GM23248 (cell line): Measurements from ENCODE around the gene RAD51B. TPM values are rescaled to one million over a fixed set of nuclear protein-coding genes. Genes with fewer than 3 reads are reported as not detected.

Experiments
- DNase-seq: peaks from one replicate; pipeline ENCODE4 v3.0.0-alpha.2; 2015
- H2AFZ ChIP-seq: fragments of 200-600 bp; sonication (generic); 2 replicates; pipeline ENCODE4 v1.6.1; 2016; ENCODE audit warnings: antibody characterized with exemption
- H3F3A ChIP-seq: fragments of 200-600 bp; sonication (generic); 2 replicates; pipeline ENCODE4 v1.6.1; 2016; ENCODE audit warnings: mild to moderate bottlenecking, antibody characterized with exemption, mixed run types; ENCODE audit not compliant: insufficient read depth
- H3K27ac ChIP-seq: fragments of 200-600 bp; sonication (generic); 2 replicates; pipeline ENCODE4 v1.5.1; 2016; ENCODE audit warnings: mild to moderate bottlenecking
- H3K27me3 ChIP-seq: fragments of 200-600 bp; sonication (generic); replicated peaks from 2 replicates; pipeline ENCODE4 v1.6.1; 2016; ENCODE audit warnings: mild to moderate bottlenecking; ENCODE audit not compliant: insufficient read depth
- H3K36me3 ChIP-seq: fragments of 200-600 bp; sonication (generic); 2 replicates; pipeline ENCODE4 v1.6.1; 2016; ENCODE audit warnings: low read depth, mild to moderate bottlenecking
- H3K4me1 ChIP-seq: fragments of 200-600 bp; sonication (generic); 2 replicates; pipeline ENCODE4 v1.6.1; 2016; ENCODE audit warnings: mild to moderate bottlenecking; ENCODE audit not compliant: insufficient read depth
- H3K4me2 ChIP-seq: fragments of 200-600 bp; sonication (generic); one replicate; pipeline ENCODE4 v1.6.1; 2016; ENCODE audit warnings: mild to moderate bottlenecking; ENCODE audit not compliant: unreplicated experiment
- H3K4me3 ChIP-seq: fragments of 200-600 bp; sonication (generic); 2 replicates; pipeline ENCODE4 v1.5.1; 2016; ENCODE audit warnings: mild to moderate bottlenecking
- H3K79me2 ChIP-seq: fragments of 200-600 bp; sonication (generic); 2 replicates; pipeline ENCODE4 v1.6.1; 2016; ENCODE audit warnings: mild to moderate bottlenecking; ENCODE audit not compliant: insufficient read depth
- H3K9ac ChIP-seq: fragments of 200-600 bp; sonication (generic); 2 replicates; pipeline ENCODE4 v1.6.1; 2016; ENCODE audit warnings: mild to moderate bottlenecking
- H3K9me2 ChIP-seq: fragments of 200-600 bp; sonication (generic); 2 replicates; pipeline ENCODE4 v1.6.1; 2016; ENCODE audit warnings: mixed run types, mild to moderate bottlenecking, moderate library complexity; ENCODE audit not compliant: insufficient read depth
- H3K9me3 ChIP-seq: fragments of 200-600 bp; sonication (generic); one replicate; pipeline ENCODE4 v1.6.1; 2017; ENCODE audit warnings: low read depth
- H4K20me1 ChIP-seq: fragments of 200-600 bp; sonication (generic); 2 replicates; pipeline ENCODE4 v1.6.0; 2016; ENCODE audit not compliant: insufficient read depth
- EZH2 ChIP-seq: fragments of 200-600 bp; sonication (generic); IDR thresholded peaks from 2 replicates; pipeline ENCODE4 v1.6.1; 2018; ENCODE audit warnings: antibody characterized with exemption, mild to moderate bottlenecking; ENCODE audit not compliant: insufficient read depth, poor library complexity, severe bottlenecking
- EZH2phosphoT487 ChIP-seq: fragments of 200-600 bp; sonication (generic); IDR thresholded peaks from 2 replicates; pipeline ENCODE4 v1.6.1; 2018; ENCODE audit warnings: antibody characterized with exemption, moderate library complexity, mild to moderate bottlenecking, low read depth; ENCODE audit not compliant: insufficient read depth
- WGBS, 2 experiments: methylation state at CpG; one replicate each; pipeline ENCODE4 v1.1.6; 2015 to 2017; ENCODE audit warnings: low lambda C conversion rate in 2 of 2, low coverage in 1 of 2; ENCODE audit errors: missing lambda C conversion rate in 2 of 2; 5-methylcytosine and 5-hydroxymethylcytosine counted together
- in situ Hi-C: fragments of 300-500 bp; cut with MboI; formaldehyde crosslinking; loops from 2 replicates; pipeline ENCODE4 v1.15.0; 2020
- polyA plus RNA-seq: library from polyadenylated mRNA; unstranded; fragments of >200 nt; fragmentation: Nextera tagmentation; extraction: Ambion mirVana; gene quantifications from 2 replicates; pipeline ENCODE4 v1.2.1, GENCODE V29; 2016
- total RNA-seq: library from RNA; depleted of rRNA; stranded (reverse); fragments of >200 nt; shearing (Covaris generic); gene quantifications from 2 replicates; pipeline ENCODE4 v1.2.3, GENCODE V29; 2014

The RAD51B gene
- total and polyA plus RNA-seq, 2 experiments from 2014 or later = 4.0 to 8.8 TPM

DNA sequence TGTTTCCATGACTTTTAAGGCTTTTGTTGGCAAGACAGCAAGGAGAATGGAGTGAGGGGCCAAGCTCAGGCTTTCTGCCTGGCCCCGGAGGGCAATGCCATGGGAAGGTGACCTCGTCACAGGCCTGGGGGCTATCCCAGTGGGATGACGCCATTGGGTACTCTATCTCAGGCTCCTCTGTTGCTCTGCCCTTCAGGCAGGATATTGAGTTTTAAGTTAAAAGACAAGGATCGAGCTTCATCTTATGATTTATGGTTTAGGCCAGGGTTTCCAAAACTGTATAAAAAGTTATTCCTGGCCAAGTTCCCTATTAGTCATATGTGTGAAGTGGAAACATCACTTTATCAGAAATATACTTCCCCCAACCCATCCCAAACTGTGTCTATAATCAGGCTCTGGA is 845.6 kb downstream of the RAD51B start:
- peak; percentile 57 for DNase-seq
- Histone ChIP-seq H3K4me3 (no peak overlapping the region), H3K36me3 (no peaks in the 10 kb centered on the region), H4K20me1 (no peaks in the 10 kb centered on the region), H3K27me3 (no peaks in the 10 kb centered on the region), H3F3A (peaks cover 56% of the 10 kb centered on the region), H3K27ac (peak overlapping the region; percentile 45; the same call in 1 of the 2 replicates), H3K9me2 (no peaks in the 10 kb centered on the region), H3K9me3 (no peaks in the 10 kb centered on the region), H3K4me1 (peaks cover 71% of the 10 kb centered on the region), H3K79me2 (no peaks in the 10 kb centered on the region), H3K4me2 (peak overlapping the region; percentile 15), H2AFZ (no peak overlapping the region), H3K9ac (no peak overlapping the region)
- TF ChIP-seq EZH2 (no peak), EZH2phosphoT487 (no peak)
- WGBS, 2 experiments = 38 to 44% methylated on average over 4 of the region's 4 CpGs
- in situ Hi-C loops = no loop called here

DNA sequence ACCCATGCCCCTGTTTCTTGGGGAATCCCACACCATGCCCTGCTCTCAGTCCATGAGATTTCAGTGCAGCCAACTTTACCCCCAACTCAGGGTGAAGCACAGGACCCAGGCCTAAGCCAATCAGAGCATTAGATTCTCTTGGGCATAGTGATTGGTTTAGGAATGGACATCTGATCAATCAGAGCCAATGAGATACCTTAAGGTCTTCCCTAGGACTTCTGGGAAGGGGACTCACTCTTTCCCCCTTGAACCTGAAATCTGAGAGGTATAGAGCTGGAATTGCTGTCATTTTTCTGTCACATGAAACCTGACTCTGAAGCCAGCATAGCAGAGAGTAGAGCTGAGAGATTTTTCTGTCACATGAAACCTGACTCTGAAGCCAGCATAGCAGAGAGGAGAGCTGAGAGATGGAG is 846.2 kb downstream of the RAD51B start:
- no peak for DNase-seq
- Histone ChIP-seq H4K20me1 (no peaks in the 10 kb centered on the region), H3K9ac (no peak overlapping the region), H3K4me2 (no peak overlapping the region), H3K36me3 (no peaks in the 10 kb centered on the region), H2AFZ (peak overlapping the region; percentile 42; the same call in 1 of the 2 replicates), H3K9me3 (no peaks in the 10 kb centered on the region), H3K4me3 (no peak overlapping the region), H3K27me3 (no peaks in the 10 kb centered on the region), H3K79me2 (no peaks in the 10 kb centered on the region), H3K4me1 (peaks cover 71% of the 10 kb centered on the region), H3F3A (peaks cover 56% of the 10 kb centered on the region), H3K9me2 (no peaks in the 10 kb centered on the region), H3K27ac (peak overlapping the region; percentile 35)
- in situ Hi-C loops = no loop called here
- no peak for TF ChIP-seq EZH2phosphoT487
- no peak for TF ChIP-seq EZH2

DNA sequence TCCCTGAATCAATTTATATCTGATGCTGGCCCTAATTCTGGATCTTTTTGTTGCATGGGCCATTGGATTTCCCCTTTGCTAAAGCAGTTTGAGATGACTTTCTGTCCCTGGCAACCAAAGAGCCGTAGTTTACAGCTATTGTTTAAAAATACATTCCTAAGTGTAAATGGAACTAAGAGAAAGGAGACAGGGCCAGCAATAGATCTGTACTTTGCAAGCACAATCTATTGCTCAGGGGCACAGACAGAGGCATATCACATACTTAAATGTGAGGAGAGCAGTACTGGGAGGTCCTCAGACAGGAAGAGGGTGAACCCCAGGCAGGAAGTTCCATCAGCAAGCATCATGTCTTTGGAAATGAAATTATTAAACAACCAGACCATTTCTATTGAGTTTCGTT is 846.7 kb downstream of the RAD51B start:
- H3K36me3 ChIP-seq = no peaks in the 10 kb centered on the region
- H3K9me3 ChIP-seq = no peaks in the 10 kb centered on the region
- no peaks in the 10 kb centered on the region for H3K79me2 ChIP-seq
- TF ChIP-seq EZH2phosphoT487 = no peak
- no peak for TF ChIP-seq EZH2
- peaks cover 56% of the 10 kb centered on the region for H3F3A ChIP-seq
- H3K4me2 ChIP-seq = peak overlapping the region; percentile 41
- peak overlapping the region; percentile 42 for H2AFZ ChIP-seq
- H4K20me1 ChIP-seq = no peaks in the 10 kb centered on the region
- H3K27me3 ChIP-seq = no peaks in the 10 kb centered on the region
- H3K4me1 ChIP-seq = peaks cover 71% of the 10 kb centered on the region
- DNase-seq = peak; percentile 26
- 39 to 56% methylated on average over 2 of the region's 2 CpGs for WGBS, 2 experiments
- in situ Hi-C loops = no loop called here
- H3K27ac ChIP-seq = peak overlapping the region; percentile 35
- no peaks in the 10 kb centered on the region for H3K9me2 ChIP-seq
- H3K4me3 ChIP-seq = no peak overlapping the region
- no peak overlapping the region for H3K9ac ChIP-seq

DNA sequence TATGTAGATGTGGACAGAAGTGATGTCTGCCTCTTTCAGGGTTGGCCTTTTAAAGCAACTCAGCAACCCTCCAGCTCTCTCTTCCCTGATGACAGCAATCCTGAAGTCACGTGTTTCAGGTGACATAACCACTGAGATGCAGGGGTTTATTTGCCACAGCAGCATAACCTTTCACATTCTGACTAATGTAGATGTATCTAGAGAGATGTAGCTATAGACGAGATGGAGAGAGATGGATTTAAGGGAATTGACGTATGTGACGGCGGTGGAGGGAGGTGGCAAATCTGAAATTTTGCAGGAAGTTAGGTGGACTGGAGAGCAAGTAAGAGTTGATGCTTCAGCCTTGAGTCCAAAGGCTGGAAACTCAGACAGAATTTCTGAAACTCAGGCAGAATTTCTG is 847.3 kb downstream of the RAD51B start:
- no peaks in the 10 kb centered on the region for H4K20me1 ChIP-seq
- H3K4me1 ChIP-seq = peaks cover 73% of the 10 kb centered on the region
- no peak overlapping the region for H3K4me2 ChIP-seq
- H3K4me3 ChIP-seq = no peak overlapping the region
- no peaks in the 10 kb centered on the region for H3K36me3 ChIP-seq
- TF ChIP-seq EZH2phosphoT487 = no peak
- TF ChIP-seq EZH2 = no peak
- in situ Hi-C loops = no loop called here
- DNase-seq = no peak
- no peaks in the 10 kb centered on the region for H3K9me3 ChIP-seq
- peak overlapping the region; percentile 23 for H3K27ac ChIP-seq
- peaks cover 56% of the 10 kb centered on the region for H3F3A ChIP-seq
- no peaks in the 10 kb centered on the region for H3K9me2 ChIP-seq
- no peaks in the 10 kb centered on the region for H3K27me3 ChIP-seq
- H3K9ac ChIP-seq = no peak overlapping the region
- no peaks in the 10 kb centered on the region for H3K79me2 ChIP-seq
- WGBS, 2 experiments = 98 to 99% methylated on average over 5 of the region's 5 CpGs
- H2AFZ ChIP-seq = no peak overlapping the region

DNA sequence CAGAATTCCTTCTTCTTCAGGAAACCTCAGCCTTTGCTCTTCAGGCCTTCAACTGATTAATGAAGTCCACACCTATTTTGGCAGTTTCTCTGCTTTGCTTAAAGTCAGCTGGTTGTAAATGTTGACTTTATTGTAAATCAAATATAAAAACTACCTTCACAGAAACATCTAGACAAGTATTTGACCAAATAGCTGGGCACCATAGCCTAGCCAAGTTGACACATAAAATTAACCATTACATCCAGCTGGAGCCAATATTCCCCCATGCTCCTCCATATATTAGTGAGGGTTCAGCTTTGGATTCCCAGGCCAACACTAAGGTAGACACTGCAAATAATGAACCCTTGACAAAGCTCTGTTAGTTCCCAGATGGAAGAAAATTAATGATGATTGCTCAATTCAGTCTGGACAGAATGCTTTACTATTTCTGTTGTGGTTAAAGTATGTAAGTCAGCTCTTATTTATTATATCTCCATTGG is 847.8 kb downstream of the RAD51B start:
- H3K4me1 ChIP-seq = peaks cover 76% of the 10 kb centered on the region
- in situ Hi-C loops = no loop called here
- H3K4me2 ChIP-seq = no peak overlapping the region

More for the DNA sequence above, 847.8 kb downstream of the RAD51B start:
- H3K79me2 ChIP-seq = no peaks in the 10 kb centered on the region
- H3K27me3 ChIP-seq = no peaks in the 10 kb centered on the region
- H3K9ac ChIP-seq = no peak overlapping the region
- no peaks in the 10 kb centered on the region for H3K9me2 ChIP-seq
- peak overlapping the region; percentile 23 for H3K27ac ChIP-seq
- no peak overlapping the region for H2AFZ ChIP-seq
- no peaks in the 10 kb centered on the region for H4K20me1 ChIP-seq
- H3K36me3 ChIP-seq = no peaks in the 10 kb centered on the region
- no peak overlapping the region for H3K4me3 ChIP-seq
- peak; percentile 32 for DNase-seq
- H3F3A ChIP-seq = peaks cover 56% of the 10 kb centered on the region
- no peak for TF ChIP-seq EZH2
- no peaks in the 10 kb centered on the region for H3K9me3 ChIP-seq
